Measurements from ENCODE around the gene TEPSIN.

DNA sequence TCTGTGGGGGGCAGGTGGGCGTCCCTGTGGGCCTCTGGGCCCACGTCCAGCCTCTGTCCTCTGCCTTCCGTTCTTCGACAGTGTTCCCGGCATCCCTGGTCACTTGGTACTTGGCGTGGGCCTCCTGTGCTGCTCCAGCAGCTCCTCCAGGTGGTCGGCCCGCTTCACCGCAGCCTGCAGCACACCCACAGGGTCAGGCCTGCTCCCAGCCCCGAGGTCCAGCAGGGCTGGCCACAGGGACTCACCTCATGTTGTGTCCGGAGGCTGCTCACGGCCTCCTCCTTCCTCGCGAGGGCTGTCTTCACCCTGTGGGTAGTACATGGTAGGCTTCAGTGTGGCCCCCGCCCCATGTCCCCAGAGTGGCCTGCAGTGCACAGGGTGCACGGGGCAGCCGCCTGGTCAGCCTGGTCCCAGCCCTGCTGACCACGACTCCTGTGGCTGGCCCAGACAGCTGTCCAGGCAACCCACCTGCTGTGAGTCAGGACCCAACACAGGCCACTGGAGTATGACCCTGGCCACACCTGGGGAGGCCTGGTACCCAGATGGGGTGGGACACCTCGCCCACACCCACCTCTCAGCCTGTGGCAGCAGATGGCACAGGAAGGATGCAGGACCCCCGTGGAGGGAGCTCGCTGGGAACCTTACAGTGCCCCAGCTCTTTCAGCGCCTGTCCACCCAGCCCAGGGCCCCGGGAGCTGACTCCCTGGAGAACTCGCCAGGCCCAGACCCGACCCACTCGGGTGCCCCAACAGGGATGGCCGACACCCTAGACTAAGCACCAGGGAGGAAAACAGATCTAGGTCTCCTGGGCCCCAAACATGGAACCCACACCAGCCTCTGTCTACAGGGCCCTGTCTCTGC lies 49.0 kb downstream of the TEPSIN start:
- TF ChIP-seq, protein P1, sequence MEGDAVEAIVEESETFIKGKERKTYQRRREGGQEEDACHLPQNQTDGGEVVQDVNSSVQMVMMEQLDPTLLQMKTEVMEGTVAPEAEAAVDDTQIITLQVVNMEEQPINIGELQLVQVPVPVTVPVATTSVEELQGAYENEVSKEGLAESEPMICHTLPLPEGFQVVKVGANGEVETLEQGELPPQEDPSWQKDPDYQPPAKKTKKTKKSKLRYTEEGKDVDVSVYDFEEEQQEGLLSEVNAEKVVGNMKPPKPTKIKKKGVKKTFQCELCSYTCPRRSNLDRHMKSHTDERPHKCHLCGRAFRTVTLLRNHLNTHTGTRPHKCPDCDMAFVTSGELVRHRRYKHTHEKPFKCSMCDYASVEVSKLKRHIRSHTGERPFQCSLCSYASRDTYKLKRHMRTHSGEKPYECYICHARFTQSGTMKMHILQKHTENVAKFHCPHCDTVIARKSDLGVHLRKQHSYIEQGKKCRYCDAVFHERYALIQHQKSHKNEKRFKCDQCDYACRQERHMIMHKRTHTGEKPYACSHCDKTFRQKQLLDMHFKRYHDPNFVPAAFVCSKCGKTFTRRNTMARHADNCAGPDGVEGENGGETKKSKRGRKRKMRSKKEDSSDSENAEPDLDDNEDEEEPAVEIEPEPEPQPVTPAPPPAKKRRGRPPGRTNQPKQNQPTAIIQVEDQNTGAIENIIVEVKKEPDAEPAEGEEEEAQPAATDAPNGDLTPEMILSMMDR (IDR thresholded peaks at IDR 0.05; ENCODE audit: low read depth, low read length, missing input control): no peak
- TF ChIP-seq, protein P2, sequence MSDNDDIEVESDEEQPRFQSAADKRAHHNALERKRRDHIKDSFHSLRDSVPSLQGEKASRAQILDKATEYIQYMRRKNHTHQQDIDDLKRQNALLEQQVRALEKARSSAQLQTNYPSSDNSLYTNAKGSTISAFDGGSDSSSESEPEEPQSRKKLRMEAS (IDR thresholded peaks at IDR 0.05): no peak
- TF ChIP-seq RAD21 (IDR thresholded peaks at IDR 0.05) (no peak), TAF1 (conservative IDR thresholded peaks at IDR 0.05) (no peak), YY1 (IDR thresholded peaks at IDR 0.05) (no peak), RXRA (IDR thresholded peaks at IDR 0.05) (no peak), HNF4G (IDR thresholded peaks at IDR 0.05) (no peak)
